GM11168 (cell line): ENCODE results near the gene RGS7.
"Not testable (repeated sequence)": the region's sequence is repeated elsewhere in the genome, so short reads cannot be mapped to it uniquely, and the experiment has no call there.

ENCODE experiments used
- in situ Hi-C: fragments of 300-500 bp; cut with MboI; formaldehyde crosslinking; loops from one replicate; pipeline ENCODE4 v1.12.0; 2022; ENCODE audit warnings: low sequenced_read_pairs; ENCODE audit not compliant: unreplicated experiment

The RGS7 gene

GRCh38 chr1:241095847-241096246 lies 261.2 kb downstream of the RGS7 start:
- in situ Hi-C loops = no loop called here

- in situ Hi-C loops = no loop called here
Observed at GRCh38 chr1:241090798-241091197, 266.2 kb downstream of the RGS7 start.

DNA sequence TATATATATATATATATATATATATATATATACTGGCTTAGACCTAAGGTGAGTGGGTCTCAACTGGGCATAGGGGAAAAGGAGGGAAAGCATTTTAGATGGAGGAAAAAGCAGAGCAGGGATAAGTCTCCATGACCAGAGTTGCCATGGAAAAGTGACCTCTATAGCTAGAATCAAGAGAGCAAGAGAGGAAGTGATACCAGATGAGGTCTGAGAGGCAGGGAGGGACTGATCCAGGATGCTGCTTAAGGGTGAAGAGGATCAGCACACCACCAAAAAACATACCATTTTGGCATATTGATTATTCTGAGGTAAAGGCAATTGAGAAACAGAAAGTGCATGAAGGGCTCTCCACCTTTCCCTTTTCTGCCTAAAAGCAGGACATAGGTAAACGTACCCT lies 267.9 kb downstream of the RGS7 start:
- in situ Hi-C loops = not testable (repeated sequence)

DNA sequence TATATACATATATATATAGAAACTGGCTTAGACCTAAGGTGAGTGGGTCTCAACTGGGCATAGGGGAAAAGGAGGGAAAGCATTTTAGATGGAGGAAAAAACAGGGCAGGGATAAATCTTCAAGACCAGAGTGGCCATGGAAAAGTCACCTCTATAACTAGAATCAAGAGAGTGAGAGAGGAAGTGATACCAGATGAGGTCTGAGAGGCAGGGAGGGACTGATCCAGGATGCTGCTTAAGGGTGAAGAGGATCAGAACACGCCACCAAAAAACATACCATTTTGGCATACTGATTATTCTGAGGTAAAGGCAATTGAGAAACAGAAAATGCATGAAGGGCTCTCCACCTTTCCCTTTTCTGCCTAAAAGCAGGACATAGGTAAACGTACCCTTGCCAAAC lies 268.9 kb downstream of the RGS7 start:
- in situ Hi-C loops = not testable (repeated sequence)

DNA sequence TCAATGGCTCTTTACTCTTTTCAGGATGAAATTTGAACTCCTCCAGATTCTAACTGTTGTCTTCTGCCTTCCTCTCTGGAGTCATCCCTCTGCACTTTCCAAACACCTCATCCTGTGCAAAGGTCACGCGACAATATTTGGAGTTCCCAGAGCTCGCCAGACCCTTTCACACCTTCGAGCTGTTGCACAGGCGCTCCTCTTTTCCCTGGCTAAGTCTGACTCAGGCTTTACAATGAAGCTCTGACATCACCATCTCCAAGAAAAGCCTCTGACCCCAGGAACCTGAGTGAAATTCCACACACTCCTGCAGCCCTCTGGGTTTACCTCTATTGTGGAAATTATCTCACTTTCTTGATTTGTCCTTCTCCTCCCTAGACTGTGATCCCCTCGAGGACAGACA lies 270.3 kb downstream of the RGS7 start:
- in situ Hi-C loops = no loop called here

DNA sequence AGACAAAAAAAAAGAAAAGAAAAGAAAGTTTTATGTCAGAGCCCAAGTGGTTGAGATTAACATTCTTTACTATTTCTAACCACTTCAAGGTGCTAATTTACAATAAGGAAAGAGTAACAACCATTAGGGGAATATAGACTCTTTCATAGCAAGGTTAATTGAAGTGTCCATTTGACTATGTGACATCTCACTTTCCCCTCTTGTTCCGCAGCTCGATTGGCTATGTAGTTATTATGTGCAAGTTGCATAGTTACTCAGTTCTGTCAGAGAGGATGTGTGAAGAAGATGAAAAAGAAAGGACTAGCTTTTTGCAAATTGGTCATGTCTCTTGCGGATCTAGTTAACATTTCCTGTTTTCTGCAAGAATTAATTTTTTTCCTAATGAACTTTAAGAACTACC lies 273.7 kb downstream of the RGS7 start:
- in situ Hi-C loops = no loop called here

- in situ Hi-C loops = no loop called here
Observed at GRCh38 chr1:241081473-241081872, 275.5 kb downstream of the RGS7 start.

- in situ Hi-C loops = no loop called here
Observed at GRCh38 chr1:241079459-241079858, 277.5 kb downstream of the RGS7 start.

GRCh38 chr1:241079047-241079446 lies 278.0 kb downstream of the RGS7 start:
- in situ Hi-C loops = no loop called here

DNA sequence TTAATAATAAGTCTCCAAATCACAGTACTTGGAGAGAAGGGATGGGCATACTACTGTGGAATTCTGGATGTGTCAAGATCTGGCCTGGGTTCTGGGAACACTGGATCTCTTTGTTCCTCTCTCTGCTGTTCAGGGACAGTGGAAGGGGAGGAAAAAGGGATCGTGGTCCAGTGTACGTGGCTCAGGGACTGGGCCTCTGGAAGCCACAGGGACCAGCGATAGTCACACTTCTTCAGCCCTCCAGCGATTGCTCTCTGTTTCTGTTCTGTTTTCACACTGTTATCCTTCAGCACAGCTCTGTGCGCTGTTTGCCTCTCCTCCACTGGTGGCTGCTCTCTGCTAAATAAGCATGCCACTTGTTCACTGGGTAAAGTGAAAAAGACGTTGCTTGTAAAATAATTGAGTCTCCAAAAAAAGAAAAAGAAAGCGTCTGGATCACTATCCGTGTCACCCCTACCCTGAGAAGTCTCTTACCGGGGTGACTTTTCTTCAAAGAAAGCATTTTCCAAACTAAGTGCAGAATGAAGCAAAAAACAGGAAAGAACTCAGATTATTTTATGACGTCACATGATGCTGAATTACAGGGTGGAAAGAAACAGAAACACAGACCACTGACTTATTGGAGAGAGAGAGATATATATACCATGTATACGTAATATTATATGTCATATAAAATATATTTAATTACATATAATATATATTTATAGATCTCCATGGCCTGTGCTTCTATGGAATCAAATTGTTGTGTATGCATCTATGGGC lies 279.4 kb downstream of the RGS7 start:
- in situ Hi-C loops = no loop called here

DNA sequence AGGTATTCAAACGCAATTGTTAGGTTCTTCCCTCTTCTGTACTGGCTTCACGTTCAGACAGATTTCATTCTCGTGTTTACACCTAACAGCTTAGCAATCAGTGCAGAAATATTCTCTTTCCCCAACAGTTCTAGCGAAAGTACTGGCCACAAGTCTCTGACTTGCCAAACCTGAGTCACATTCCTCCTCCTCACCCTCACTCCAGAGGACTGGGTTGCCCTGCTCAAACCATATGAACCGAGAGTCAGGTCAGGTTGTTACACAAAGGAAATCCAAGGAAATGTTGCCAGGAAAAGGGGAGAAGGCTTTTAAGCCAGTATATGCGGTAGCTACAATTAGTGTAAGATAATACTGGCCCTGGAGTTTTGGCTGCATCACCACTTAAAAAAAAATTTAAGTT lies 282.5 kb downstream of the RGS7 start:
- in situ Hi-C loops = no loop called here

DNA sequence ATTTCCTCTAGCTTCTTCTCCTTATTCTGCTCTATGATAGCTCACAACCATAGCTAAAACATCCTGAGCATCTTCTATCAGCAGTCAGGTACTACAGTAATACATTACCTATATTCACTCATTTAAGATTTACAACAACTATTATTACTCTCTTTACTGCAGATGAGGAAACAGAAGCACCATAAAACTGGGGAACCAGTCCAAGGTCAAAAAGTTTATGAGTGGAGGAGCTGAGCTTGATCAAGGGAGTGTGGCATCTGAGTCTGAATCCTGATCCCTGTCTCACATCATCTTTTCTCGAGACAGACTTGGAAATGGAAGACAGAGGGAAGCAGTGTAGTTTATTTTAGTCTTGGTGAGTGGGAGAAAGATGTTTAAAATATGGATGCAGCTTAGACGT lies 288.6 kb downstream of the RGS7 start:
- in situ Hi-C loops = no loop called here

DNA sequence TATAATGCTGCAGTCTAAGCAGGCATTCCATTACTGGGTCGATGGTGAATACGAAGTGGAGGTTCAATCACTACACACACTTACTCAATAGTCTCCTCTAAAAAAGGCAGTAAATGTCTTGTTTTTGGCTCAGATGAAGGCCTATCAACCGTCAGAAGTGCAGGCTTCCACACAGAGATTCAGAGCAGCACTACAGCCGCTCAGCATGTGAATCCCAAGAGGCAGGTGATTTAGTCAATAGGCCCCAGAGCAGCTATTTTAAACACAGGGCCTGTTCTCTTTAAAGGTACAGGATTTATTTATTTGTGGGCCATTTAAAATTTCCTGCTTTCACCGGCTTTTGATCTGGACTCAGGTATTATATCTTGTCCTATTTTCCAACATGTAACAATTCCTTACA lies 293.7 kb downstream of the RGS7 start:
- in situ Hi-C loops = no loop called here

GRCh38 chr1:241061062-241061461 lies 295.9 kb downstream of the RGS7 start:
- in situ Hi-C loops = no loop called here

DNA sequence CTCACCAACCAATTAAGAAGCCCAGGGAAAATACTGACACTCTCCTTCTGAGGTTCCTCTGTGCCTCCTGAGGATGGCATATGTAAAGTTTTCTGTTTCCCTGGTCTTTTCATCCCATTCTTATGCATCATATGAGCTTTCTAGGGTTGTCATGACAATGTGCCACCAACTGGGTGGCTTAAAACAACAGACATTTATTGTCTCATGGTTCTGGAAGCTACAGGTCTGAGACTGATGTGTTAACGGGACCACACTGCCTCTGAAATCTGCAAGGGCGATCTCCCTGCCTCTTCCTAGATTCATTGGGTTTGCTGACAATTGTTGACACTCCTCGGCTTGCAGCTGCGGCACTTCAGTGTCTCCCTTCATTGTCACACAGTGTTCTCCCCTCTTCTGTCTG lies 308.4 kb downstream of the RGS7 start:
- in situ Hi-C loops = no loop called here

GRCh38 chr1:241045659-241046058 lies 311.3 kb downstream of the RGS7 start:
- in situ Hi-C loops = no loop called here

DNA sequence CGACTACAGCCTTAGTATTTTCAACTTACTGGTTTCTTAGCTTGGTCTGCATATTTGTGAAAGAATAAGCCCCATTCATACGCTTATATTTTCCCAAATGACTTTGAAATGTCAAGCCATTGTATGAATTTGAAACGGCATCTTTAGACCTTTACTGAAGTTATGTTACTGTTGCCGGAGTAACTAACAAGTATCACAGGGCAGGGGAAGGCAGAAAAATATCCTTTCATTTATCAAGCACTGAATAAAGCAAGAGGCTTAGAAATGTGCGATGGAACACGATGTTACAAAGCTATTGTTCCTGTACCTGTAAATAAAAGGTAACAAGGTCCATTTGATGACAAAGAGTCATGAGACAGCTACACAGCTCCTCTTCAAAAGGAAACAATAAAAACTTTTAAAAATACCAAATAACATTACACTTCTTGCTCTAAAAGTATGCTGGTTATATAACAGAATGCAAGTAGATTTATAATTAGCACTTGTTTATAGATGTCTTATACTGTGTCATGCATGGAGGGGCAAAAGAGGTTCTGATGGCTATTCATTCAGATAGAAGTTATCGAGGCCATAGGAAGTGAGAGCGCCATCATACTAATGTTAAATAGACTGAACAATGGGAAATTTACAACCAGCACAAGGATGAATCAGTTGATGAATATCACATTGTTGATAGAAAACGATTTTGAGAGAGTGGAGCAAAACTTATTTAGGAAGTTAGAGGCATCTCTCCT lies 322.6 kb downstream of the RGS7 start:
- in situ Hi-C loops = no loop called here

GRCh38 chr1:241024834-241025233 lies 332.2 kb downstream of the RGS7 start:
- in situ Hi-C loops = no loop called here

GRCh38 chr1:241022366-241022765 lies 334.6 kb downstream of the RGS7 start:
- in situ Hi-C loops = no loop called here

DNA sequence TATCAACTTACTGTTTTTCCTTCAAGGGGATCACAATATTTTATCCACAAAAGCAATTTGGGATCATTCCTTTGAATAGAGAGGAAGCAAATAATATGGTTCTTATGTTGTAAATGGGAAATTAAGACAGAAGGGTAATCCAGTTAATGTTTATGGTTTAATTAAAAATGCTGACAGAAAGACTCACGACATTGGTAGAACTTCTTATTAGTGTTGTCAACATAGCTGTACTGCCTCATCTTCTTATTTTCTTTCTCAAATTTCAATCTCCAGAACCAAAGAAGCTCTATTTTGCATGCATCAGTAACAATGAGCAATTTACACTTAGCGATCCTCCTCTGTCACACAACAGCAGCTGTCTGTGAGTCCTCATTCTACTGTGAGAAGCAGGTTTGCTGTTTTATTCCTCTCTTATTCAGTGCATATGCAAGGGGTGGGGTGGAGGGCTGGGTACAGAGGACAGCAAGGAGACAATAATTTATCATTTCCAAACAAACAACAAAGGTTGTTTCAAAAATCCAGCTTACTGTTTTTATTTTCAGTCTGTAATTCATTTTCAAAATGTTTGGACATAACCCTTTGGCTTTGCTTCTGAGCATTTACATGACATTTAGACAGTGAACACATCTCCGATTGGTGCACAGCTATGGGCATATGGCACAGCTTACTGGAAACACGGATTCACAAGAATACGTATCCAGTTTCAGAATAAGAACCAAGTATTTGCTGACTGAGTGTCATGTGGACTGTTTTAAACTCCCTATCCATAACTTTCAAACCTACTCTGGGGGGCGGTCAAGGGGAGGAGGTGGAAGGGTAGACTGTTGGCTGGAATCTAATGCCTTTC lies 335.9 kb downstream of the RGS7 start:
- in situ Hi-C loops = no loop called here
